ENCODE measurements around the gene SELE. TPM values are rescaled to one million over a fixed set of nuclear protein-coding genes. Genes with fewer than 3 reads are reported as not detected.
"Not testable (repeated sequence)": the region's sequence is repeated elsewhere in the genome, so short reads cannot be mapped to it uniquely, and the experiment has no call there.

SELE gene
- total and polyA plus RNA-seq, 9 of the 15 experiments (the other 6 are each of a cell fraction or from before 2014, with no cell fraction given) = 0.08 TPM; not detected in 8

- TF ChIP-seq, protein P1, sequence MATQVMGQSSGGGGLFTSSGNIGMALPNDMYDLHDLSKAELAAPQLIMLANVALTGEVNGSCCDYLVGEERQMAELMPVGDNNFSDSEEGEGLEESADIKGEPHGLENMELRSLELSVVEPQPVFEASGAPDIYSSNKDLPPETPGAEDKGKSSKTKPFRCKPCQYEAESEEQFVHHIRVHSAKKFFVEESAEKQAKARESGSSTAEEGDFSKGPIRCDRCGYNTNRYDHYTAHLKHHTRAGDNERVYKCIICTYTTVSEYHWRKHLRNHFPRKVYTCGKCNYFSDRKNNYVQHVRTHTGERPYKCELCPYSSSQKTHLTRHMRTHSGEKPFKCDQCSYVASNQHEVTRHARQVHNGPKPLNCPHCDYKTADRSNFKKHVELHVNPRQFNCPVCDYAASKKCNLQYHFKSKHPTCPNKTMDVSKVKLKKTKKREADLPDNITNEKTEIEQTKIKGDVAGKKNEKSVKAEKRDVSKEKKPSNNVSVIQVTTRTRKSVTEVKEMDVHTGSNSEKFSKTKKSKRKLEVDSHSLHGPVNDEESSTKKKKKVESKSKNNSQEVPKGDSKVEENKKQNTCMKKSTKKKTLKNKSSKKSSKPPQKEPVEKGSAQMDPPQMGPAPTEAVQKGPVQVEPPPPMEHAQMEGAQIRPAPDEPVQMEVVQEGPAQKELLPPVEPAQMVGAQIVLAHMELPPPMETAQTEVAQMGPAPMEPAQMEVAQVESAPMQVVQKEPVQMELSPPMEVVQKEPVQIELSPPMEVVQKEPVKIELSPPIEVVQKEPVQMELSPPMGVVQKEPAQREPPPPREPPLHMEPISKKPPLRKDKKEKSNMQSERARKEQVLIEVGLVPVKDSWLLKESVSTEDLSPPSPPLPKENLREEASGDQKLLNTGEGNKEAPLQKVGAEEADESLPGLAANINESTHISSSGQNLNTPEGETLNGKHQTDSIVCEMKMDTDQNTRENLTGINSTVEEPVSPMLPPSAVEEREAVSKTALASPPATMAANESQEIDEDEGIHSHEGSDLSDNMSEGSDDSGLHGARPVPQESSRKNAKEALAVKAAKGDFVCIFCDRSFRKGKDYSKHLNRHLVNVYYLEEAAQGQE (IDR thresholded peaks at IDR 0.05; ENCODE audit: borderline replicate concordance) = no peak
- TF ChIP-seq, protein P1 (CRISPR knock-in tag; IDR thresholded peaks at IDR 0.05; ENCODE audit: low read depth) = no peak
- TF ChIP-seq, protein P2, sequence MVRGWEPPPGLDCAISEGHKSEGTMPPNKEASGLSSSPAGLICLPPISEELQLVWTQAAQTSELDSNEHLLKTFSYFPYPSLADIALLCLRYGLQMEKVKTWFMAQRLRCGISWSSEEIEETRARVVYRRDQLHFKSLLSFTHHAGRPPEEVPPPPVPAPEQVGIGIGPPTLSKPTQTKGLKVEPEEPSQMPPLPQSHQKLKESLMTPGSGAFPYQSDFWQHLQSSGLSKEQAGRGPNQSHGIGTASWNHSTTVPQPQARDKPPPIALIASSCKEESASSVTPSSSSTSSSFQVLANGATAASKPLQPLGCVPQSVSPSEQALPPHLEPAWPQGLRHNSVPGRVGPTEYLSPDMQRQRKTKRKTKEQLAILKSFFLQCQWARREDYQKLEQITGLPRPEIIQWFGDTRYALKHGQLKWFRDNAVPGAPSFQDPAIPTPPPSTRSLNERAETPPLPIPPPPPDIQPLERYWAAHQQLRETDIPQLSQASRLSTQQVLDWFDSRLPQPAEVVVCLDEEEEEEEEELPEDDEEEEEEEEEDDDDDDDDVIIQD (CRISPR knock-in tag; IDR thresholded peaks at IDR 0.05) = no peak
- no peak for TF ChIP-seq TEAD2 (tag; IDR thresholded peaks at IDR 0.05)
- TF ChIP-seq CBFA2T3 (IDR thresholded peaks at IDR 0.05) = no peak
These were observed 44.5 kb downstream of the SELE start (continued) for GRCh38 chr1:169689395-169689794.

DNA sequence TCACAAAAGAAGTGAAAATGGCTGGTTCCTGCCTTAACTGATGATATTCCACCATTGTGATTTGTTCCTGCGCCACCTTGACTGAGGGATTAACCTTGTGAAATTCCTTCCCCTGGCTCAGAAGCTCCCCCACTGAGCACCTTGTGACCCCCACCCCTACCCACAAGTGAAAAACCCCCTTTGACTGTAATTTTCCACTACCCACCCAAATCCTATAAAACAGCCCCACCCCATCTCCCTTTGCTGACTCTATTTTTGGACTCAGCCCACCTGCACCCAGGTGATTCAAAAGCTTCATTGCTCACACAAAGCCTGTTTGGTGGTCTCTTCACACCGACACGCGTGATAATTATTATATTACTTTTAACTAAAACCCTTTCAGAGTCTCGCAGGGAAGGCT is 45.5 kb downstream of the SELE start:
- H3K79me2 ChIP-seq (ENCODE audit: control insufficient read depth, insufficient read depth, low read length); ATAC-seq; FAIRE-seq; CTCF ChIA-PET (ENCODE audit: low intra/inter-chr PET ratio); H3K36me3 ChIP-seq (ENCODE audit: control insufficient read depth, insufficient read depth, low read length); DNase-seq (ENCODE audit: extremely low read depth in 1 of 4, low spot score in 3 of 4); H3K9me1 ChIP-seq (ENCODE audit: control insufficient read depth, insufficient read depth, low read length); H4K20me1 ChIP-seq (replicated peaks; ENCODE audit: control insufficient read depth, insufficient read depth, low read length); H3K27me3 ChIP-seq (ENCODE audit: control insufficient read depth in 2 of 2, insufficient read depth in 2 of 2, low read length in 2 of 2); POLR2A ChIA-PET; H3K4me2 ChIP-seq (ENCODE audit: insufficient read depth, low read length); in situ Hi-C loops (cut with MboI); H3K9me3 ChIP-seq (replicated peaks; ENCODE audit: control insufficient read depth, insufficient read depth, low read depth, low read length); H3K27ac ChIP-seq (ENCODE audit: extremely low read depth, low read depth, low read length); H3K9ac ChIP-seq (ENCODE audit: insufficient read depth in 1 of 2, low read depth in 2 of 2, low read length in 2 of 2); H3K4me1 ChIP-seq (replicated peaks in 1 of 2; ENCODE audit: control insufficient read depth in 2 of 2, insufficient read depth in 2 of 2, low read length in 2 of 2); intact Hi-C loops (cut with micrococcal nuclease); BruUV-seq (replicated peaks); H2AFZ ChIP-seq (ENCODE audit: low read depth, low read length); H3K4me3 ChIP-seq: not testable (repeated sequence)
- WGBS (ENCODE audit: insufficient coverage, low coverage, missing lambda C conversion rate) = 6% methylated on average over 5 of the region's 5 CpGs

All from K562 (cell line).